ENCODE results near the gene SETD1A.
A peak's percentile ranks its signal among the peaks of the same experiment; 100 is the strongest.

Gene SETD1A

DNA sequence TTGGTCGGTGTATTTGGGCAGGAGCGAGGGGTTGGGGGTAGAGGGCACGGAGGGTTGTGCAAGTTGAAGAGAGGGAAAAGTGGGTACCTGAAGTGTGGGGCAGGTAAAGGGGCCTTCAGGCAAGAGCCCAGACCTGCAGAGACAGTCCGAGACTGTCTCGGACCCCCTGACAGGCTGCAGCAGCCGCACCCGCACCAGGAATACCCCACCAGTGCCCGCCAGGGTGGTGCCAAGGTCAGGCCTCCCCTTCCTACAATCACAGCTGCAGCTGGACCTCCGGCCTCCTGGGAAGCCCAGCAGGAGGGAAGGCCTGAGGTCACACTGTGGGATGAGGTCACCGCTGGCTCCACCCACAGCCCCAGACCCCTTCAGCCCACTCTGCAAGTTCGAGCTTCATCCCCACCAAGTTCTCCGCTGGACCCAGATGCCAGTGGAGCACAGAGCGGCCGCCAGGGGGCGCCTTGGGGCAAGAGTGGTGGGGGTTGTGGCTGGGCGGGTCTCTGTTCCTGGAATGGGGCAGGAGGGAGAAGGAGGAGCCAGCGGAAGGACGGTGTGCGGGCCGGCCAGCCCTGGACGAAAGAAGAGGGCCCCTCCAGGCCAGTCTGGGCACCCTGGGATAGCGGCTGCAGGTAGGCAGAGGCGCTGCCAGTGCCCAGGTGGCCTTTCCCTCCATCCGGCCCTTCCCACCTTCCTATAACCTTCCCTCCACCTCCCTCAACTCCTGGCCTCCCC lies 27.3 kb downstream of the SETD1A start, which contains the start of gene HSD3B7:
TSS of gene HSD3B7 (plus strand) at position 539 of the 732 bp plus-strand sequence. CDS start 452 bp downstream, outside the sequence.
- peak within 1 kb of the TSS; percentile 48 for H3K4me3 ChIP-seq (ENCODE audit: control insufficient read depth, low read depth, low read length)
- no peak for DNase-seq (ENCODE audit: low read depth)
- TF ChIP-seq, protein P1, sequence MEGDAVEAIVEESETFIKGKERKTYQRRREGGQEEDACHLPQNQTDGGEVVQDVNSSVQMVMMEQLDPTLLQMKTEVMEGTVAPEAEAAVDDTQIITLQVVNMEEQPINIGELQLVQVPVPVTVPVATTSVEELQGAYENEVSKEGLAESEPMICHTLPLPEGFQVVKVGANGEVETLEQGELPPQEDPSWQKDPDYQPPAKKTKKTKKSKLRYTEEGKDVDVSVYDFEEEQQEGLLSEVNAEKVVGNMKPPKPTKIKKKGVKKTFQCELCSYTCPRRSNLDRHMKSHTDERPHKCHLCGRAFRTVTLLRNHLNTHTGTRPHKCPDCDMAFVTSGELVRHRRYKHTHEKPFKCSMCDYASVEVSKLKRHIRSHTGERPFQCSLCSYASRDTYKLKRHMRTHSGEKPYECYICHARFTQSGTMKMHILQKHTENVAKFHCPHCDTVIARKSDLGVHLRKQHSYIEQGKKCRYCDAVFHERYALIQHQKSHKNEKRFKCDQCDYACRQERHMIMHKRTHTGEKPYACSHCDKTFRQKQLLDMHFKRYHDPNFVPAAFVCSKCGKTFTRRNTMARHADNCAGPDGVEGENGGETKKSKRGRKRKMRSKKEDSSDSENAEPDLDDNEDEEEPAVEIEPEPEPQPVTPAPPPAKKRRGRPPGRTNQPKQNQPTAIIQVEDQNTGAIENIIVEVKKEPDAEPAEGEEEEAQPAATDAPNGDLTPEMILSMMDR (IDR thresholded peaks at IDR 0.05; ENCODE audit: control insufficient read depth, insufficient read depth, low read depth, low read length, missing control alignments), result peak; percentile 97

DNA sequence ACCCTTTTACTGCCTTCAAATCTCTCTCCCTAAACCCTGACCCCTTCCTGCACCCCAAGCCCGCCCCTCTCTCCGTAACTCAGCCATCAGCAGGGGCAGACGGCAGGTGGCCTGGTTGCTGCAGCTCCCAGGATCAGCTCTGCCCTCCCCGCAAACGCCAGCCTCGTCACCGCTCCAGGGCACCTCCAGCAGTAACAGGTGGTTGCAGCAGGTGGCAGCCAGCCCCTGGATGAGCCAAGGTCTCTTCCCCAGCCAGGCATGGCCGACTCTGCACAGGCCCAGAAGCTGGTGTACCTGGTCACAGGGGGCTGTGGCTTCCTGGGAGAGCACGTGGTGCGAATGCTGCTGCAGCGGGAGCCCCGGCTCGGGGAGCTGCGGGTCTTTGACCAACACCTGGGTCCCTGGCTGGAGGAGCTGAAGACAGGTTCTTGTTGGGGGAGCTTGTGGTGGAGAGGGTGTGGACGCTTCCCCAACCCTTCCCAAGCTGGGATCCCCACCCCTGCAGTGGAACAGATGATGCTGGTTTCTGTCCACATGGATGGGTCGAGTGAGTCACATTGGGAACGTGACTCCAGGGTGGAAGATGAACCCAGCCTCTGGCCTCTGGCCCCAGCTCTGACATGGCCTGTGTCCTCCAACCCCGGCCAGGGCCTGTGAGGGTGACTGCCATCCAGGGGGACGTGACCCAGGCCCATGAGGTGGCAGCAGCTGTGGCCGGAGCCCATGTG lies 28.0 kb downstream of the SETD1A start:
- no peak for DNase-seq (ENCODE audit: low read depth)
- H3K4me3 ChIP-seq (ENCODE audit: control insufficient read depth, low read depth, low read length), result peak overlapping the region; percentile 48
- TF ChIP-seq, protein P1 (IDR thresholded peaks at IDR 0.05; ENCODE audit: control insufficient read depth, insufficient read depth, low read depth, low read length, missing control alignments), result no peak

DNA sequence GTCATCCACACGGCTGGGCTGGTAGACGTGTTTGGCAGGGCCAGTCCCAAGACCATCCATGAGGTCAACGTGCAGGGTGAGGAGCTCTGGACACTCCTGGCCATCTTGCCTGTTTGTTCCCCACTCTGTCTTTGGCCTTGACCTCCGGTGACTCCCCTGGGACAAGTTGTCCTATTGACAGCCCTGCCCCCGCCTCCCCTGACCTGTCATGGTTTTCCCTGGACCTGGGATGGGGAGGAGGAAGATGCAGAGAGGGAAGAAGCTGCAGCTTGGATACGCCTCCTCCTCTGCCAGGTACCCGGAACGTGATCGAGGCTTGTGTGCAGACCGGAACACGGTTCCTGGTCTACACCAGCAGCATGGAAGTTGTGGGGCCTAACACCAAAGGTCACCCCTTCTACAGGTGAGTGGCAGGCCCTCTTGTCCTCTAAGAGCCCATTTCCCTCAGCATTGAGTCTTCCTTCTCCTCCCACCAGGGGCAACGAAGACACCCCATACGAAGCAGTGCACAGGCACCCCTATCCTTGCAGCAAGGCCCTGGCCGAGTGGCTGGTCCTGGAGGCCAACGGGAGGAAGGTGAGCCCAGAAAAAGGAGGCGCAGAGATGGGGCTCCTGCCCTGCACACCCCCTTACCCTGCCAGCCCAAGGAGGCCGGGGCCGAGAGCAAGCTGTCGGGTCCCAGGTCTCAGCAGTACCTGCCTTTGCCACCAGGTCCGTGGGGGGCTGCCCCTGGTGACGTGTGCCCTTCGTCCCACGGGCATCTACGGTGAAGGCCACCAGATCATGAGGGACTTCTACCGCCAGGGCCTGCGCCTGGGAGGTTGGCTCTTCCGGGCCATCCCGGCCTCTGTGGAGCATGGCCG lies 28.8 kb downstream of the SETD1A start:
- H3K4me3 ChIP-seq (ENCODE audit: control insufficient read depth, low read depth, low read length), result no peak overlapping the region
- TF ChIP-seq, protein P1 (IDR thresholded peaks at IDR 0.05; ENCODE audit: control insufficient read depth, insufficient read depth, low read depth, low read length, missing control alignments), result no peak
- DNase-seq (ENCODE audit: low read depth), result no peak

DNA sequence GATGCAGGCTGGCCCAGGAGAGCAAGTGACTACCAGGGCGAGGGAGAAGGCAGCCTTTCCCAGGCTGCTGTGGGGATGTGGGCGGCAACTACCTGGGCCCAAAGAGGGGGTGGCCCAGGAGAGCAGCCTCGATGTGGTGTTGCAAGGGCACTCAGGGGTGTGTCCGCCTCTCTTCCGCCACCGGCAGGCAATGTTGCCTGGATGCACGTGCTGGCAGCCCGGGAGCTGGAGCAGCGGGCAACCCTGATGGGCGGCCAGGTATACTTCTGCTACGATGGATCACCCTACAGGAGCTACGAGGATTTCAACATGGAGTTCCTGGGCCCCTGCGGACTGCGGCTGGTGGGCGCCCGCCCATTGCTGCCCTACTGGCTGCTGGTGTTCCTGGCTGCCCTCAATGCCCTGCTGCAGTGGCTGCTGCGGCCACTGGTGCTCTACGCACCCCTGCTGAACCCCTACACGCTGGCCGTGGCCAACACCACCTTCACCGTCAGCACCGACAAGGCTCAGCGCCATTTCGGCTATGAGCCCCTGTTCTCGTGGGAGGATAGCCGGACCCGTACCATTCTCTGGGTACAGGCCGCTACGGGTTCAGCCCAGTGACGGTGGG lies 30.1 kb downstream of the SETD1A start:
- no peak overlapping the region for H3K4me3 ChIP-seq (ENCODE audit: control insufficient read depth, low read depth, low read length)
- TF ChIP-seq, protein P1 (IDR thresholded peaks at IDR 0.05; ENCODE audit: control insufficient read depth, insufficient read depth, low read depth, low read length, missing control alignments), result no peak
- no peak for DNase-seq (ENCODE audit: low read depth)

DNA sequence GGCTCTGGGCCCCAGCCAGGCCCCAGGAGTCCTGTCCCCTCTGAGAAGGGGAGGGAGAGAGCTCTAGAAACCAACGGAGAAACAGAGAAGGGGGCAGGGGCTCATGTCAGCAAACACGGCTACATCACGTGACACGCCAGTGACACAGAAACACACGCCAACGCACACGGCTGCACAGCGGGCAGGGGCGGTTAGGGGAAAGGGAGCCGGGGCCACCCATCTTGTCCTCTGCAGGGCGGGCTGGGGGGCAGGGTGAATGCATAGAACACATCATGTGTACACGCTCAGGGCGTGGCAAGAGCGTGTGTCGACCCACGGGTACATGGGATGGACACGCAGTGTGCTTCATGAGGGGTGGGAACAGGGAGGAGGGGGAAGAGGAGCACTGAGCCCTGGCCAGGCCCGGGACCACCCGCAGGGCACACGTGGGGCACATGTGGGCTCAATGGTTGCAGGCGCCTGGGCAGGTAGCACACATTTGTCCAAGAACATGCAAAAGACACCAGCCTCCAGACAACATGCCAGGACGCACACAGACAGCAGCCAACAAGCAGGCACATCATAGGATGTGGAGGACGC lies 32.0 kb downstream of the SETD1A start:
- no peak overlapping the region for H3K4me3 ChIP-seq (ENCODE audit: control insufficient read depth, low read depth, low read length)
- DNase-seq (ENCODE audit: low read depth), result no peak
- TF ChIP-seq, protein P1 (IDR thresholded peaks at IDR 0.05; ENCODE audit: control insufficient read depth, insufficient read depth, low read depth, low read length, missing control alignments), result no peak

Data from AG09309 (cell line).